Keratinocyte (primary cell): ENCODE results near the gene STRN. TPM values are rescaled to one million over a fixed set of nuclear protein-coding genes. Genes with fewer than 3 reads are reported as not detected.

ENCODE experiments used
- DNase-seq: peaks from one replicate; pipeline ENCODE4 v3.0.0-alpha.2; 2011; ENCODE audit warnings: low read depth, missing footprints, low spot score
- FAIRE-seq: peaks from 2 replicates; lab custom pipeline; 2011; peaks lifted over from hg19 to GRCh38; lab: Jason Lieb, UNC
- H2AFZ ChIP-seq: 2 replicates; pipeline ENCODE4 v1.6.0; 2012; ENCODE audit warnings: low read length, control low read depth, inconsistent platforms; ENCODE audit not compliant: control insufficient read depth
- H3K27ac ChIP-seq: 2 replicates; pipeline ENCODE4 v1.5.1; 2011; ENCODE audit warnings: low read length; ENCODE audit not compliant: control insufficient read depth, insufficient read depth
- H3K27me3 ChIP-seq: 3 replicates; pipeline ENCODE4 v1.6.0; 2011; ENCODE audit warnings: low read length; ENCODE audit not compliant: control insufficient read depth, insufficient read depth; ENCODE audit errors: extremely low read depth
- H3K36me3 ChIP-seq, 2 experiments: 2 replicates in 1 of 2; 3 replicates in 1 of 2; pipeline ENCODE4 v1.5.1; 2011; ENCODE audit warnings: low read length in 2 of 2, mild to moderate bottlenecking in 1 of 2; ENCODE audit not compliant: control insufficient read depth in 2 of 2, insufficient read depth in 2 of 2; ENCODE audit errors: extremely low read depth in 1 of 2
- H3K4me1 ChIP-seq: 3 replicates; pipeline ENCODE4 v1.5.1; 2011; ENCODE audit warnings: low read length; ENCODE audit not compliant: control insufficient read depth, insufficient read depth; ENCODE audit errors: extremely low read depth
- H3K4me2 ChIP-seq: 3 replicates; pipeline ENCODE4 v1.6.0; 2011; ENCODE audit warnings: low read depth, low read length; ENCODE audit not compliant: control insufficient read depth, insufficient read depth; ENCODE audit errors: extremely low read depth
- H3K4me3 ChIP-seq, 3 experiments: fragments of 200-600 bp in 1 of 3; sonication (generic) in 1 of 3; 2 replicates in 2 of 3; 3 replicates in 1 of 3; pipeline ENCODE4 v1.5.1; 2011 to 2016; ENCODE audit warnings: low read length in 3 of 3, mild to moderate bottlenecking in 3 of 3, control low read depth in 2 of 3, inconsistent platforms in 1 of 3, low read depth in 1 of 3, mixed read lengths in 1 of 3, mixed run types in 1 of 3, moderate library complexity in 1 of 3; ENCODE audit not compliant: control insufficient read depth in 2 of 3, insufficient read depth in 2 of 3; ENCODE audit errors: extremely low read depth in 1 of 3
- H3K79me2 ChIP-seq: 2 replicates; pipeline ENCODE4 v1.6.0; 2012; ENCODE audit warnings: low read length; ENCODE audit not compliant: control insufficient read depth, insufficient read depth
- H3K9ac ChIP-seq: 3 replicates; pipeline ENCODE4 v1.6.0; 2011; ENCODE audit warnings: low read length; ENCODE audit not compliant: control insufficient read depth, insufficient read depth; ENCODE audit errors: extremely low read depth
- H3K9me1 ChIP-seq: 3 replicates; pipeline ENCODE4 v1.6.0; 2011; ENCODE audit warnings: low read length; ENCODE audit not compliant: control insufficient read depth, insufficient read depth; ENCODE audit errors: extremely low read depth
- H3K9me3 ChIP-seq: 2 replicates; pipeline ENCODE4 v1.5.1; 2012; ENCODE audit warnings: low read depth, low read length; ENCODE audit not compliant: control insufficient read depth
- H4K20me1 ChIP-seq: 3 replicates; pipeline ENCODE4 v1.6.0; 2011; ENCODE audit warnings: low read length; ENCODE audit not compliant: control insufficient read depth, insufficient read depth; ENCODE audit errors: extremely low read depth
- CTCF ChIP-seq, 3 experiments: IDR thresholded peaks in 1 of 3; conservative IDR thresholded peaks in 1 of 3; optimal IDR thresholded peaks in 1 of 3; 2 replicates in 2 of 3; 3 replicates in 1 of 3; pipeline versions ENCODE3 to v1.5.1; 2011; ENCODE audit warnings: low read length in 3 of 3, mild to moderate bottlenecking in 3 of 3, moderate library complexity in 2 of 3, control low read depth in 1 of 3, inconsistent platforms in 1 of 3; ENCODE audit not compliant: insufficient read depth in 2 of 3; ENCODE audit errors: extremely low read depth in 1 of 3
- EZH2 ChIP-seq: IDR thresholded peaks from one replicate; pipeline ENCODE4 v1.6.1; 2012; ENCODE audit warnings: inconsistent platforms, mild to moderate bottlenecking, low read length, moderate library complexity
- dilution Hi-C: fragments of 300-500 bp; cut with MboI; formaldehyde crosslinking; loops from one replicate; pipeline ENCODE4 v1.7.0; 2020; ENCODE audit warnings: low sequenced_read_pairs; ENCODE audit not compliant: extremely low pct_ligation_motif_present
- polyA plus RNA-seq, 5 experiments: library from polyadenylated mRNA; depleted of rRNA in 3 of 5; stranded (reverse) in 3 of 5; stranded (forward) in 1 of 5; unstranded in 1 of 5; fragments of >200 nt; gene quantifications; 1 replicate in 1 of 5; 2 replicates in 3 of 5; 3 replicates in 1 of 5; pipeline versions ENCODE4 v1.2.1 to v1.2.3, GENCODE V29; 2011 to 2012; ENCODE audit warnings: missing spikeins in 2 of 5, low read depth in 1 of 5, low replicate concordance in 1 of 5

The STRN gene
- polyA plus RNA-seq, 1 donor (not counting 4 experiments of a cell fraction or from before 2014, with no cell fraction given), result 29.3 TPM

GRCh38 chr2:36965206-36965605, 1.1 kb downstream of the STRN start:
- peak overlapping the region; percentile 79 for H3K27ac ChIP-seq
- DNase-seq (no peak), FAIRE-seq (no peak)
- H3K27me3 ChIP-seq, result no peaks in the 10 kb centered on the region
- no peaks in the 10 kb centered on the region for H3K36me3 ChIP-seq
- H3K9me3 ChIP-seq, result no peaks in the 10 kb centered on the region
- no peak for TF ChIP-seq EZH2
- no peak for TF ChIP-seq CTCF (optimal IDR thresholded peaks at IDR 0.05 in 1 of 3, IDR thresholded peaks at IDR 0.05 in 1 of 3, conservative IDR thresholded peaks at IDR 0.05 in 1 of 3; ENCODE audit: extremely low read depth in 1 of 3, insufficient read depth in 2 of 3, low read length in 3 of 3)
- H3K4me1 ChIP-seq, result peaks cover 32% of the 10 kb centered on the region
- peak overlapping the region; percentile 80 to 100 (median 94) for H3K4me3 ChIP-seq
- dilution Hi-C loops, result no loop called here
- H3K9me1 ChIP-seq, result no peaks in the 10 kb centered on the region
- peak overlapping the region; percentile 88 for H3K4me2 ChIP-seq
- H4K20me1 ChIP-seq, result no peaks in the 10 kb centered on the region
- peak overlapping the region; percentile 94 for H3K9ac ChIP-seq
- H2AFZ ChIP-seq, result peak overlapping the region; percentile 3
- H3K79me2 ChIP-seq, result peaks cover 56% of the 10 kb centered on the region

- Histone ChIP-seq H2AFZ (no peak overlapping the region), H3K36me3 (no peaks in the 10 kb centered on the region), H3K4me1 (peaks cover 32% of the 10 kb centered on the region), H4K20me1 (no peaks in the 10 kb centered on the region), H3K4me3 (peak overlapping the region; percentile 80 to 100 (median 94)), H3K27ac (peak overlapping the region; percentile 79), H3K9ac (peak overlapping the region; percentile 94), H3K9me3 (no peaks in the 10 kb centered on the region), H3K27me3 (no peaks in the 10 kb centered on the region), H3K4me2 (peak overlapping the region; percentile 88), H3K9me1 (no peaks in the 10 kb centered on the region), H3K79me2 (peaks cover 59% of the 10 kb centered on the region)
- TF ChIP-seq EZH2, result no peak
- TF ChIP-seq CTCF (optimal IDR thresholded peaks at IDR 0.05 in 1 of 3, IDR thresholded peaks at IDR 0.05 in 1 of 3, conservative IDR thresholded peaks at IDR 0.05 in 1 of 3; ENCODE audit: extremely low read depth in 1 of 3, insufficient read depth in 2 of 3, low read length in 3 of 3), result no peak
- FAIRE-seq, result no peak
- no peak for DNase-seq
- dilution Hi-C loops, result no loop called here
These were observed 1.8 kb downstream of the STRN start for GRCh38 chr2:36964496-36965058.
